Measurements from ENCODE around the gene EPB41L5. TPM values are rescaled to one million over a fixed set of nuclear protein-coding genes. Genes with fewer than 3 reads are reported as not detected.
"Not testable (repeated sequence)": the region's sequence is repeated elsewhere in the genome, so short reads cannot be mapped to it uniquely, and the experiment has no call there.

Gene EPB41L5
- polyA plus RNA-seq, 1 donor (not counting 4 experiments of a cell fraction or from before 2014, with no cell fraction given), result 17.8 TPM

GRCh38 chr2:120192280-120192679, 179.4 kb downstream of the EPB41L5 start:
- no peak for FAIRE-seq
- H3K79me2 ChIP-seq (ENCODE audit: control insufficient read depth, insufficient read depth, low read length), result no peaks in the 10 kb centered on the region
- no peaks in the 10 kb centered on the region for H3K9me3 ChIP-seq (ENCODE audit: control insufficient read depth, low read depth, low read length)
- H3K4me3 ChIP-seq (ENCODE audit: control insufficient read depth in 2 of 3, extremely low read depth in 1 of 3, insufficient read depth in 2 of 3, low read depth in 1 of 3, low read length in 3 of 3), result no peak overlapping the region
- dilution Hi-C loops (cut with MboI; ENCODE audit: extremely low pct_ligation_motif_present, low sequenced_read_pairs), result no loop called here
- no peak overlapping the region for H2AFZ ChIP-seq (ENCODE audit: control insufficient read depth, low read length)
- no peaks in the 10 kb centered on the region for H4K20me1 ChIP-seq (ENCODE audit: control insufficient read depth, extremely low read depth, insufficient read depth, low read length)
- DNase-seq (ENCODE audit: low read depth, low spot score), result no peak
- H3K27me3 ChIP-seq (ENCODE audit: control insufficient read depth, extremely low read depth, insufficient read depth, low read length), result no peaks in the 10 kb centered on the region
- H3K27ac ChIP-seq (ENCODE audit: control insufficient read depth, insufficient read depth, low read length), result no peak overlapping the region
- H3K9me1 ChIP-seq (ENCODE audit: control insufficient read depth, extremely low read depth, insufficient read depth, low read length), result no peaks in the 10 kb centered on the region
- no peaks in the 10 kb centered on the region for H3K4me1 ChIP-seq (ENCODE audit: control insufficient read depth, extremely low read depth, insufficient read depth, low read length)
- H3K4me2 ChIP-seq (ENCODE audit: control insufficient read depth, extremely low read depth, insufficient read depth, low read depth, low read length), result no peak overlapping the region
- H3K36me3 ChIP-seq (ENCODE audit: control insufficient read depth in 2 of 2, extremely low read depth in 1 of 2, insufficient read depth in 2 of 2, low read length in 2 of 2), result no peaks in the 10 kb centered on the region
- H3K9ac ChIP-seq (ENCODE audit: control insufficient read depth, extremely low read depth, insufficient read depth, low read length), result no peak overlapping the region
- TF ChIP-seq EZH2 (IDR thresholded peaks at IDR 0.05; ENCODE audit: low read length) (no peak), CTCF (optimal IDR thresholded peaks at IDR 0.05 in 1 of 3, IDR thresholded peaks at IDR 0.05 in 1 of 3, conservative IDR thresholded peaks at IDR 0.05 in 1 of 3; ENCODE audit: extremely low read depth in 1 of 3, insufficient read depth in 2 of 3, low read length in 3 of 3) (no peak)

- no peak overlapping the region for H3K27ac ChIP-seq (ENCODE audit: control insufficient read depth, insufficient read depth, low read length)
- H3K9ac ChIP-seq (ENCODE audit: control insufficient read depth, extremely low read depth, insufficient read depth, low read length), result no peak overlapping the region
- H3K9me3 ChIP-seq (ENCODE audit: control insufficient read depth, low read depth, low read length), result no peaks in the 10 kb centered on the region
- no peak for TF ChIP-seq EZH2 (IDR thresholded peaks at IDR 0.05; ENCODE audit: low read length)
- no peaks in the 10 kb centered on the region for H3K36me3 ChIP-seq (ENCODE audit: control insufficient read depth in 2 of 2, extremely low read depth in 1 of 2, insufficient read depth in 2 of 2, low read length in 2 of 2)
- H3K79me2 ChIP-seq (ENCODE audit: control insufficient read depth, insufficient read depth, low read length), result no peaks in the 10 kb centered on the region
- H3K4me1 ChIP-seq (ENCODE audit: control insufficient read depth, extremely low read depth, insufficient read depth, low read length), result no peaks in the 10 kb centered on the region
- H3K9me1 ChIP-seq (ENCODE audit: control insufficient read depth, extremely low read depth, insufficient read depth, low read length), result no peaks in the 10 kb centered on the region
- no peaks in the 10 kb centered on the region for H4K20me1 ChIP-seq (ENCODE audit: control insufficient read depth, extremely low read depth, insufficient read depth, low read length)
- FAIRE-seq (no peak), DNase-seq (ENCODE audit: low read depth, low spot score) (no peak)
- H3K4me3 ChIP-seq (ENCODE audit: control insufficient read depth in 2 of 3, extremely low read depth in 1 of 3, insufficient read depth in 2 of 3, low read depth in 1 of 3, low read length in 3 of 3), result no peak overlapping the region
- no peaks in the 10 kb centered on the region for H3K27me3 ChIP-seq (ENCODE audit: control insufficient read depth, extremely low read depth, insufficient read depth, low read length)
- H3K4me2 ChIP-seq (ENCODE audit: control insufficient read depth, extremely low read depth, insufficient read depth, low read depth, low read length), result no peak overlapping the region
- dilution Hi-C loops (cut with MboI; ENCODE audit: extremely low pct_ligation_motif_present, low sequenced_read_pairs), result no loop called here
- H2AFZ ChIP-seq (ENCODE audit: control insufficient read depth, low read length), result no peak overlapping the region
Observed at GRCh38 chr2:120195553-120195952, 182.7 kb downstream of the EPB41L5 start.

GRCh38 chr2:120199817-120200459, 187.1 kb downstream of the EPB41L5 start:
- DNase-seq (ENCODE audit: low read depth, low spot score), result not testable (repeated sequence)

More at GRCh38 chr2:120199817-120200459, 187.1 kb downstream of the EPB41L5 start:
- H3K27me3 ChIP-seq (ENCODE audit: control insufficient read depth, extremely low read depth, insufficient read depth, low read length); H3K4me3 ChIP-seq (ENCODE audit: control insufficient read depth in 2 of 3, extremely low read depth in 1 of 3, insufficient read depth in 2 of 3, low read depth in 1 of 3, low read length in 3 of 3); FAIRE-seq; H3K27ac ChIP-seq (ENCODE audit: control insufficient read depth, insufficient read depth, low read length); H3K36me3 ChIP-seq (ENCODE audit: control insufficient read depth in 2 of 2, extremely low read depth in 1 of 2, insufficient read depth in 2 of 2, low read length in 2 of 2); H3K9ac ChIP-seq (ENCODE audit: control insufficient read depth, extremely low read depth, insufficient read depth, low read length); H3K9me1 ChIP-seq (ENCODE audit: control insufficient read depth, extremely low read depth, insufficient read depth, low read length); H2AFZ ChIP-seq (ENCODE audit: control insufficient read depth, low read length); dilution Hi-C loops (cut with MboI; ENCODE audit: extremely low pct_ligation_motif_present, low sequenced_read_pairs); H3K9me3 ChIP-seq (ENCODE audit: control insufficient read depth, low read depth, low read length); H3K4me1 ChIP-seq (ENCODE audit: control insufficient read depth, extremely low read depth, insufficient read depth, low read length); H3K4me2 ChIP-seq (ENCODE audit: control insufficient read depth, extremely low read depth, insufficient read depth, low read depth, low read length); H4K20me1 ChIP-seq (ENCODE audit: control insufficient read depth, extremely low read depth, insufficient read depth, low read length); H3K79me2 ChIP-seq (ENCODE audit: control insufficient read depth, insufficient read depth, low read length): not testable (repeated sequence)

Data from keratinocyte (primary cell).